Right renal pelvis (tissue), 4 donors: Measurements from ENCODE around the gene HOXD3. TPM values are rescaled to one million over a fixed set of nuclear protein-coding genes. Genes with fewer than 3 reads are reported as not detected.

Source experiments
- DNase-seq, 4 donors: peaks; one replicate each; pipeline ENCODE4 v3.0.0-alpha.2; 2013; ENCODE audit warnings: low read depth in 4 of 4, low spot score in 3 of 4, missing footprints in 1 of 4
- polyA plus RNA-seq, 4 donors: library from polyadenylated mRNA; unstranded; fragments of 120-200 nt; gene quantifications; one replicate each; pipeline ENCODE4 v1.2.1, GENCODE V29; 2013; ENCODE audit not compliant: insufficient read length in 4 of 4

Gene HOXD3
- polyA plus RNA-seq, 4 donors: 25.2 to 30.0 (median 26.8) TPM

- DNase-seq: no peak
Observed at GRCh38 chr2:176132205-176133171, 24.6 kb upstream of the HOXD3 start.

GRCh38 chr2:176133389-176133788 is 23.7 kb upstream of the HOXD3 start:
- no peak for DNase-seq

GRCh38 chr2:176134035-176134434 is 23.1 kb upstream of the HOXD3 start:
- DNase-seq: no peak

- DNase-seq: no peak
Observed at GRCh38 chr2:176135035-176135440, 22.1 kb upstream of the HOXD3 start.

- no peak for DNase-seq
Observed at GRCh38 chr2:176136374-176137251, 20.5 kb upstream of the HOXD3 start.

- DNase-seq: no peak
Observed at GRCh38 chr2:176137252-176137580, 19.9 kb upstream of the HOXD3 start.

- DNase-seq: no peak
Observed at GRCh38 chr2:176137906-176138305, 19.2 kb upstream of the HOXD3 start.

- no peak for DNase-seq
Observed at GRCh38 chr2:176138526-176138922, 18.6 kb upstream of the HOXD3 start.

GRCh38 chr2:176138923-176139660 is 18.0 kb upstream of the HOXD3 start:
- no peak for DNase-seq

GRCh38 chr2:176139661-176140512 is 17.2 kb upstream of the HOXD3 start:
- no peak for DNase-seq

- DNase-seq: peak in 1 of 4 donors; percentile 84
Observed at GRCh38 chr2:176140513-176141317, 16.4 kb upstream of the HOXD3 start.

- DNase-seq: no peak
Observed at GRCh38 chr2:176142281-176142680, 14.8 kb upstream of the HOXD3 start.

- DNase-seq: no peak
Observed at GRCh38 chr2:176145085-176145969, 11.8 kb upstream of the HOXD3 start.

GRCh38 chr2:176146101-176146500 is 11.0 kb upstream of the HOXD3 start:
- no peak for DNase-seq

- DNase-seq: no peak
Observed at GRCh38 chr2:176146645-176147044, 10.5 kb upstream of the HOXD3 start.

- DNase-seq: no peak
Observed at GRCh38 chr2:176147210-176147799, 9.8 kb upstream of the HOXD3 start.

GRCh38 chr2:176147800-176148496 is 9.2 kb upstream of the HOXD3 start:
- DNase-seq: no peak
